Left lung (tissue), 10 donors: ENCODE data around the gene FER. TPM values are rescaled to one million over a fixed set of nuclear protein-coding genes. Genes with fewer than 3 reads are reported as not detected.
"Not testable (repeated sequence)": the region's sequence is repeated elsewhere in the genome, so short reads cannot be mapped to it uniquely, and the experiment has no call there.

Experiments used
- ATAC-seq: fragments of 200-7000 bp; cut with Tn5 transposase; one replicate; pipeline ENCODE4 v1.9.1; 2020; ENCODE audit warnings: moderate library complexity
- DNase-seq, 4 donors: peaks; one replicate each; pipeline ENCODE4 v3.0.0-alpha.2; 2013 to 2020
- H3K27ac ChIP-seq, 2 donors: fragments of 200-600 bp; sonication (generic) in 1 of 2; one replicate each; pipeline versions ENCODE4 v1.5.0 to v1.8.0; 2020 to 2021
- H3K27me3 ChIP-seq, 2 donors: fragments of 200-600 bp; sonication (generic) in 1 of 2; one replicate each; pipeline versions ENCODE4 v1.5.0 to v1.8.0; 2020 to 2021
- H3K36me3 ChIP-seq, 2 donors: fragments of 200-600 bp; sonication (generic) in 1 of 2; one replicate each; pipeline versions ENCODE4 v1.5.0 to v1.8.0; 2020 to 2021
- H3K4me1 ChIP-seq, 2 donors: fragments of 200-600 bp; one replicate each; pipeline ENCODE4 v1.8.0; 2021
- H3K4me3 ChIP-seq, 2 donors: fragments of 200-600 bp; sonication (generic) in 1 of 2; one replicate each; pipeline versions ENCODE4 v1.5.0 to v1.8.0; 2020 to 2021; ENCODE audit warnings: mild to moderate bottlenecking in 1 of 2
- H3K9me3 ChIP-seq, 2 donors: fragments of 200-600 bp; sonication (generic) in 1 of 2; one replicate each; pipeline versions ENCODE4 v1.5.0 to v1.8.0; 2020 to 2021
- CTCF ChIP-seq, 2 donors: fragments of 200-600 bp; sonication (generic) in 1 of 2; IDR thresholded peaks; one replicate each; pipeline versions ENCODE4 v1.5.0 to v1.8.0; 2021; ENCODE audit warnings: antibody characterized with exemption in 2 of 2
- intact Hi-C, 2 donors: fragments of 100-400 bp; cut with DNase I; formaldehyde crosslinking; loops; one replicate each; pipeline versions ENCODE4 v1.11.2 to v1.14.2; 2022
- polyA plus RNA-seq, 6 donors: library from polyadenylated mRNA; unstranded; fragments of 120-200 nt; gene quantifications; one replicate each; pipeline ENCODE4 v1.2.1, GENCODE V29; 2013; ENCODE audit not compliant: insufficient read length in 6 of 6
- total RNA-seq, 2 donors: library from RNA; stranded (reverse); fragmentation: NEBNext Ultra II Directional; extraction: Animal tissue kit (Norgen Biotek cat#: 25700); gene quantifications; one replicate each; pipeline ENCODE4 v1.2.1, GENCODE V29; 2021
- donor health status: DM: no; HTN: yes; CAD: no.
- donor health status: DM: no; HTN: no; CAD: no.

FER gene
- total and polyA plus RNA-seq, 8 donors = 16.6 to 27.0 (median 19.4) TPM

- no peaks in the 10 kb centered on the region for H3K9me3 ChIP-seq
- no peak overlapping the region for H3K4me3 ChIP-seq
- no peaks in the 10 kb centered on the region for H3K27me3 ChIP-seq
- intact Hi-C loops = no loop called here
- TF ChIP-seq CTCF (IDR thresholded peaks at IDR 0.05) = no peak
- no peaks in the 10 kb centered on the region for H3K4me1 ChIP-seq
- no peak for DNase-seq
- no peak overlapping the region for H3K27ac ChIP-seq
- no peak for ATAC-seq
- H3K36me3 ChIP-seq = no peaks in the 10 kb centered on the region
Measured at GRCh38 chr5:108827131-108827530, 79.4 kb downstream of the FER start.

GRCh38 chr5:108830705-108831276, 83.1 kb downstream of the FER start:
- ATAC-seq (no peak), DNase-seq (no peak)
- Histone ChIP-seq H3K4me3 (no peak overlapping the region), H3K36me3 (peaks cover 0 to 7% of the 10 kb centered on the region in 2 donors), H3K27me3 (no peaks in the 10 kb centered on the region), H3K27ac (no peak overlapping the region), H3K4me1 (no peaks in the 10 kb centered on the region), H3K9me3 (no peaks in the 10 kb centered on the region)
- intact Hi-C loops = no loop called here
- no peak for TF ChIP-seq CTCF (IDR thresholded peaks at IDR 0.05)

GRCh38 chr5:108836492-108836891, 88.8 kb downstream of the FER start:
- Histone ChIP-seq H3K27me3 (no peaks in the 10 kb centered on the region), H3K36me3 (peaks cover 0 to 7% of the 10 kb centered on the region in 2 donors), H3K9me3 (no peaks in the 10 kb centered on the region), H3K27ac (no peak overlapping the region), H3K4me1 (no peaks in the 10 kb centered on the region), H3K4me3 (no peak overlapping the region)
- intact Hi-C loops = no loop called here
- no peak for TF ChIP-seq CTCF (IDR thresholded peaks at IDR 0.05)
- ATAC-seq (no peak), DNase-seq (no peak)

GRCh38 chr5:108842260-108842941, 94.7 kb downstream of the FER start:
- H3K9me3 ChIP-seq, H3K27me3 ChIP-seq, DNase-seq, H3K36me3 ChIP-seq, H3K4me3 ChIP-seq, H3K4me1 ChIP-seq, H3K27ac ChIP-seq, intact Hi-C loops, ATAC-seq: not testable (repeated sequence)

GRCh38 chr5:108851129-108851528, 103.4 kb downstream of the FER start:
- ATAC-seq, H3K4me3 ChIP-seq, DNase-seq, H3K4me1 ChIP-seq, H3K9me3 ChIP-seq, H3K27ac ChIP-seq, H3K27me3 ChIP-seq, intact Hi-C loops, H3K36me3 ChIP-seq: not testable (repeated sequence)

- Histone ChIP-seq H3K4me3 (no peak overlapping the region), H3K4me1 (no peaks in the 10 kb centered on the region), H3K27ac (no peak overlapping the region), H3K36me3 (no peaks in the 10 kb centered on the region), H3K27me3 (no peaks in the 10 kb centered on the region), H3K9me3 (no peaks in the 10 kb centered on the region)
- ATAC-seq (no peak), DNase-seq (no peak)
- no peak for TF ChIP-seq CTCF (IDR thresholded peaks at IDR 0.05)
- intact Hi-C loops = no loop called here
Measured at GRCh38 chr5:108857905-108858304, 110.2 kb downstream of the FER start.
